ENCODE data around the gene SPDYE16.

DNA sequence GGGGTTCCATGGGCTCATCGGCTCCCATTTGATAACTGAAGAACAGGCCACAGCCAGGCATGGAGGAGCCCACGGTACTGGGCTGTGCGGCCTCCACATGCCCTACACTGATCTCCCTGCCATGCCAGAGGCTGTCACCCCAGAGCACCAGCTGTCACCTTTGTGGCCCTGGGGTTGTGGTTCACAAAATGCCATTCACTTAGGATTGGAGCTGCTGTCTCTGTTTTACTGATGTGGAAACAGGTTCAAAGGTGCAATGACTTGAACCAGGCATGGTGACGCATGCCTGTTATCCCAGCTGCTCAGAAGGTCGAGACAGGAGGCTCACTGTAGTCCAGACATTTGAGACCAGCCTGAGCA, 37.0 kb downstream of the SPDYE16 start:
- no peak for TF ChIP-seq POLR2A (IDR thresholded peaks at IDR 0.05)
- TF ChIP-seq, protein P1, sequence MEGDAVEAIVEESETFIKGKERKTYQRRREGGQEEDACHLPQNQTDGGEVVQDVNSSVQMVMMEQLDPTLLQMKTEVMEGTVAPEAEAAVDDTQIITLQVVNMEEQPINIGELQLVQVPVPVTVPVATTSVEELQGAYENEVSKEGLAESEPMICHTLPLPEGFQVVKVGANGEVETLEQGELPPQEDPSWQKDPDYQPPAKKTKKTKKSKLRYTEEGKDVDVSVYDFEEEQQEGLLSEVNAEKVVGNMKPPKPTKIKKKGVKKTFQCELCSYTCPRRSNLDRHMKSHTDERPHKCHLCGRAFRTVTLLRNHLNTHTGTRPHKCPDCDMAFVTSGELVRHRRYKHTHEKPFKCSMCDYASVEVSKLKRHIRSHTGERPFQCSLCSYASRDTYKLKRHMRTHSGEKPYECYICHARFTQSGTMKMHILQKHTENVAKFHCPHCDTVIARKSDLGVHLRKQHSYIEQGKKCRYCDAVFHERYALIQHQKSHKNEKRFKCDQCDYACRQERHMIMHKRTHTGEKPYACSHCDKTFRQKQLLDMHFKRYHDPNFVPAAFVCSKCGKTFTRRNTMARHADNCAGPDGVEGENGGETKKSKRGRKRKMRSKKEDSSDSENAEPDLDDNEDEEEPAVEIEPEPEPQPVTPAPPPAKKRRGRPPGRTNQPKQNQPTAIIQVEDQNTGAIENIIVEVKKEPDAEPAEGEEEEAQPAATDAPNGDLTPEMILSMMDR (IDR thresholded peaks at IDR 0.05 in 8 of 11, conservative IDR thresholded peaks at IDR 0.05 in 3 of 11) = no peak
